CD4-positive, CD25-positive, alpha-beta regulatory T cell (primary cell): Measurements from ENCODE around the gene SLC8A1. TPM values are rescaled to one million over a fixed set of nuclear protein-coding genes. Genes with fewer than 3 reads are reported as not detected.

ENCODE experiments used
- ATAC-seq, 2 donors: fragments of 150-1000 bp; cut with Tn5 transposase; one replicate each; pipeline ENCODE4 v1.10.0; 2021; ENCODE audit warnings: low read depth in 2 of 2, moderate number of reproducible peaks in 2 of 2, moderate library complexity in 1 of 2
- DNase-seq, 3 donors: peaks; one replicate each; pipeline versions ENCODE4 v3.0.0 to v3.0.0-alpha.2; 2012 to 2022; ENCODE audit warnings: mixed read lengths in 1 of 3
- H3K27ac ChIP-seq: one replicate; pipeline ENCODE4 v1.7.0; 2013; ENCODE audit warnings: mild to moderate bottlenecking, low read length; ENCODE audit not compliant: insufficient read depth, poor library complexity, severe bottlenecking
- H3K27me3 ChIP-seq: one replicate; pipeline ENCODE4 v1.7.0; 2013; ENCODE audit warnings: low read length; ENCODE audit not compliant: control insufficient read depth, insufficient read depth
- H3K36me3 ChIP-seq: one replicate; pipeline ENCODE4 v1.7.0; 2013; ENCODE audit warnings: mild to moderate bottlenecking, low read length, moderate library complexity; ENCODE audit not compliant: control insufficient read depth, insufficient read depth
- H3K4me1 ChIP-seq: 2 replicates; pipeline ENCODE4 v1.7.0; 2013; ENCODE audit warnings: mild to moderate bottlenecking, low read length; ENCODE audit not compliant: insufficient read depth, control insufficient read depth, poor library complexity, severe bottlenecking
- H3K4me3 ChIP-seq: one replicate; pipeline ENCODE4 v1.7.0; 2013; ENCODE audit warnings: low read depth, mild to moderate bottlenecking, low read length, moderate library complexity
- H3K9me3 ChIP-seq, 2 experiments: 1 replicate in 1 of 2; 2 replicates in 1 of 2; pipeline ENCODE4 v1.7.0; 2013; ENCODE audit warnings: low read length in 2 of 2, mild to moderate bottlenecking in 1 of 2, moderate library complexity in 1 of 2; ENCODE audit not compliant: control insufficient read depth in 2 of 2
- H3K27ac Mint-ChIP-seq, 3 donors: one replicate each; pipeline ENCODE4 v1.8.0; 2020 to 2022; ENCODE audit warnings: mild to moderate bottlenecking in 3 of 3, mixed read lengths in 3 of 3, moderate library complexity in 2 of 3
- H3K27me3 Mint-ChIP-seq: one replicate; pipeline ENCODE4 v1.8.0; 2022; ENCODE audit warnings: mild to moderate bottlenecking, mixed read lengths
- H3K36me3 Mint-ChIP-seq: one replicate; pipeline ENCODE4 v1.8.0; 2020; ENCODE audit warnings: mixed read lengths
- H3K4me1 Mint-ChIP-seq, 4 donors: one replicate each; pipeline ENCODE4 v1.8.0; 2020 to 2022; ENCODE audit warnings: mixed read lengths in 4 of 4, mild to moderate bottlenecking in 1 of 4
- H3K4me3 Mint-ChIP-seq, 4 donors: one replicate each; pipeline ENCODE4 v1.8.0; 2020 to 2022; ENCODE audit warnings: mild to moderate bottlenecking in 4 of 4, mixed read lengths in 4 of 4, moderate library complexity in 3 of 4
- H3K9me3 Mint-ChIP-seq, 7 donors: one replicate each; pipeline ENCODE4 v1.8.0; 2020 to 2022; ENCODE audit warnings: mixed read lengths in 7 of 7, mild to moderate bottlenecking in 3 of 7, moderate library complexity in 2 of 7
- polyA plus RNA-seq, 4 donors: library from polyadenylated mRNA; unstranded; fragments of 300-500 nt; fragmentation: Illumina TruSeq; gene quantifications; one replicate each; pipeline ENCODE4 v1.2.3, GENCODE V29; 2021
- total RNA-seq: library from RNA; stranded (reverse); gene quantifications from one replicate; pipeline ENCODE4 v1.2.3, GENCODE V29; 2022

SLC8A1 gene
- total and polyA plus RNA-seq, 5 donors from 2014 or later, result 0.22 to 0.43 TPM; not detected in 3

DNA sequence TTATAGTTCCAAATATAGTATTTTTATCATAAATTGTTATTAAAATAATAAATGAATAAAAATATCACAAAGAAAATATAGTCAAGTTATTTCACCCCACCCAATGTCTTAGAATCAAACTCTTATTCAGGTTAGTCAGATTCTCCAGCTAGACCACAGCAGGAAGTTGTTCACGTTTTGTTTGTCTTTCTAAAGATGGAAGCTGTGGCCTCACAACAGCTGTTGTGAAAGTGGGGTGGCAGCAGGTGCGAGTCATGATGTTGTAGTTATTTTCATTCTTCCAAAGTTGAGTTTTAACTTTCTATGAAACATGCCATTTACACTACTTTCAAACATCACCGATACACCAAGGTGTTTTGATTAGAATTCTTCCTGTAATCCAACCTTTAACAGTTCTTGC, 272.9 kb downstream of the SLC8A1 start:
- no peaks in the 10 kb centered on the region for H3K4me1 Mint-ChIP-seq
- peaks cover 0 to 1% (median 0%) of the 10 kb centered on the region in 7 donors for H3K9me3 Mint-ChIP-seq
- Histone ChIP-seq H3K27ac (no peak overlapping the region), H3K4me3 (no peak overlapping the region), H3K36me3 (no peaks in the 10 kb centered on the region), H3K4me1 (no peaks in the 10 kb centered on the region), H3K9me3 (no peaks in the 10 kb centered on the region), H3K27me3 (no peaks in the 10 kb centered on the region)
- H3K4me3 Mint-ChIP-seq, result no peak overlapping the region
- H3K27me3 Mint-ChIP-seq, result no peaks in the 10 kb centered on the region
- ATAC-seq, result no peak
- H3K36me3 Mint-ChIP-seq, result no peaks in the 10 kb centered on the region
- DNase-seq, result peak in 1 of 3 donors; percentile 44
- H3K27ac Mint-ChIP-seq, result no peak overlapping the region

DNA sequence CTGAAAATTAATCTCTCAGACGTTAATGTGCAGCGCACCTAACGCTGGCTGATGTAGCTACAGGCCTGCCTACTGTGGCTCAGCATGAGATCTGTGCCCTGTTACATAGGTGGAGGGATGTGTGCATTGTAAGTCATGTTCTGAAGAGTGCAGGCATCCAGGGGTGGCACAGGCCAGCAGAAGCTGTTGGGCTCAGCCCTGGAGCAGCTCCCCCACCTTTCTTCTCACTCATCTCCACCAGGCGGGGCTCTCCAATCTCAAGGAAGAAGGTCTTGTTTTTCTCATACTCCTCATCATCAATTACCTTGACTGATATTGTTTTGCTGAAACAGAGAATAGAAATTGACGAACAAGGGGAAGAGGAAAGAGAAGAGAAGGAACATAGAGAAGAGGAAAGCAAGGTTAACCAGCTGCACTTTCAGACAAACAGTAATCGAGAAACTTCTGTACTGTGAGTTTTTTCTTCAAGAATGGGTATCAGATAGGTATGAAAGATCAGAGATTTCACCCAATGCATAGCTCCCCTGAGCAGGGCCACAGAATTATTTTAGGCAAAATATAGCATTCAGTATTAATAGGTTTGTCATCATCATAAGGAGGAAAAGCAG, 273.6 kb downstream of the SLC8A1 start:
- no peaks in the 10 kb centered on the region for H3K27me3 Mint-ChIP-seq
- no peak overlapping the region for H3K27ac Mint-ChIP-seq
- H3K4me1 ChIP-seq, result no peaks in the 10 kb centered on the region
- no peaks in the 10 kb centered on the region for H3K27me3 ChIP-seq
- no peak overlapping the region for H3K4me3 Mint-ChIP-seq
- H3K9me3 ChIP-seq, result no peaks in the 10 kb centered on the region
- H3K36me3 Mint-ChIP-seq, result no peaks in the 10 kb centered on the region
- ATAC-seq, result no peak
- no peaks in the 10 kb centered on the region for H3K36me3 ChIP-seq
- DNase-seq, result peak in 1 of 3 donors; percentile 7
- no peak overlapping the region for H3K4me3 ChIP-seq
- H3K9me3 Mint-ChIP-seq, result peaks cover 0 to 1% (median 0%) of the 10 kb centered on the region in 7 donors
- no peaks in the 10 kb centered on the region for H3K4me1 Mint-ChIP-seq
- H3K27ac ChIP-seq, result no peak overlapping the region

DNA sequence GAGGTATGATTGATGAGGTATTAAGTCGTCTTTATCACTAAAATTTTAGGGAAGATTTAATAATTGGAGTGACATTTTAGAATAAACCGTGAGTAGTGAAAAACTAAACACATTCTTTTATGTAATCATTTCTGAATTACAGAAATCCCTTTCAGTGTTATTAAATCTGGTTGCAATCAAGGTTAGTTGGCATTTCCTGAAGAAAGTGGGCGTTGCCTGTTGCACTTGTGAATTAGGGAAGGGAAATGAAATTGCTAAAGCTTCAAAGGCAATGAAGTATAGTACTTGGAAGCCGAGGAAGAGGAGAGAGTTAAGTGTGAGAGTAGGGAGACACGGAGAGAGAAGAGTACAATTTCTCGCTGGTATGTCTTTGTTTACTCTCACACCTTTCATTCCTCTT, 274.5 kb downstream of the SLC8A1 start:
- Histone ChIP-seq H3K9me3 (no peaks in the 10 kb centered on the region), H3K27me3 (no peaks in the 10 kb centered on the region), H3K27ac (no peak overlapping the region), H3K36me3 (no peaks in the 10 kb centered on the region), H3K4me3 (no peak overlapping the region), H3K4me1 (no peaks in the 10 kb centered on the region)
- Mint-ChIP-seq H3K4me1 (no peaks in the 10 kb centered on the region), H3K4me3 (no peak overlapping the region), H3K27ac (no peak overlapping the region), H3K27me3 (no peaks in the 10 kb centered on the region), H3K36me3 (no peaks in the 10 kb centered on the region), H3K9me3 (peaks cover 0 to 1% (median 0%) of the 10 kb centered on the region in 7 donors)
- DNase-seq (no peak), ATAC-seq (no peak)

DNA sequence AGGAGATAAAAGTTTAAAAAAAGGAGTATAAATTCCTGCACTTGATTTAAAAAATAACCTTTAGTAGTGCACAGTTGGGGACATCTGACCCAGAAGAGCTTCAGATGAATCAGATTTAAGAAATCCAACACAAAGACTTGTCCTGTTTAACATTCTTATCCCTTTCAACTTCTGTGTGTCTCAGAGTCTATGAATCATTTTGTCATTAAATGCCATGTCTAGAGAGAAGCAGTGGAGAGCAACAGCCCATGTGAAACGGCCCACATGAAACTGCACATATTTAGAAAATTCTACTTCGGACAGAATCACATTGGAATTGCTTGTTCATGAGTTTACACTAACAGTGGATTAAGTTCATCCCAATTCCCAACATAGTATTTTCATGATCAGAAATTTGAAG, 278.6 kb downstream of the SLC8A1 start:
- Mint-ChIP-seq H3K4me1 (no peaks in the 10 kb centered on the region), H3K36me3 (no peaks in the 10 kb centered on the region), H3K27ac (no peak overlapping the region), H3K4me3 (no peak overlapping the region), H3K9me3 (peaks cover 0 to 1% (median 0%) of the 10 kb centered on the region in 7 donors), H3K27me3 (no peaks in the 10 kb centered on the region)
- no peak overlapping the region for H3K27ac ChIP-seq
- H3K27me3 ChIP-seq, result no peaks in the 10 kb centered on the region
- H3K4me3 ChIP-seq, result no peak overlapping the region
- no peaks in the 10 kb centered on the region for H3K9me3 ChIP-seq
- H3K4me1 ChIP-seq, result no peaks in the 10 kb centered on the region
- no peak for ATAC-seq
- no peak for DNase-seq
- H3K36me3 ChIP-seq, result no peaks in the 10 kb centered on the region

DNA sequence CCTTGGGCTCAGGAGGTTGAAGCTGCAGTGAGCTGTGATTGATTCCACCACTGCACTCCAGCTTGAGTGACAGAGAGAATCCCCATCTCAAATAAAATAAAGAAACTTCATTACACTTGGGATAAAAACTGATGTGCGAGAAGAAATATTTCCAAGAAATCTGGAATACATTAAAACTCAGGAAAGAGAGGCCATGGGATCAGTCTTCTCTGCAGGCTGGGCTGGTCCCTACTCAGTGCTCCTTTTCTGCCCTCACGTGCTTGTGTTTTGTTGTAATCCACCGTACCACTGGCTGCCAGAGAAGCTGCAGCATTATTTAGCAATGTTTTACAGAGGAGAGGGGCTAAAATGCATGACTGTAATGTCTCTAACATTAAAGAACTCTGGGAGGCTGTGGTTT, 282.0 kb downstream of the SLC8A1 start:
- no peak for DNase-seq
- ATAC-seq, result no peak
- no peak overlapping the region for H3K4me3 ChIP-seq
- H3K36me3 Mint-ChIP-seq, result no peaks in the 10 kb centered on the region
- H3K27ac Mint-ChIP-seq, result no peak overlapping the region
- no peaks in the 10 kb centered on the region for H3K27me3 ChIP-seq
- peaks cover 0 to 1% (median 0%) of the 10 kb centered on the region in 7 donors for H3K9me3 Mint-ChIP-seq
- no peaks in the 10 kb centered on the region for H3K4me1 Mint-ChIP-seq
- H3K9me3 ChIP-seq, result no peaks in the 10 kb centered on the region
- no peak overlapping the region for H3K27ac ChIP-seq
- H3K4me1 ChIP-seq, result no peaks in the 10 kb centered on the region
- H3K4me3 Mint-ChIP-seq, result no peak overlapping the region
- no peaks in the 10 kb centered on the region for H3K36me3 ChIP-seq
- H3K27me3 Mint-ChIP-seq, result no peaks in the 10 kb centered on the region

DNA sequence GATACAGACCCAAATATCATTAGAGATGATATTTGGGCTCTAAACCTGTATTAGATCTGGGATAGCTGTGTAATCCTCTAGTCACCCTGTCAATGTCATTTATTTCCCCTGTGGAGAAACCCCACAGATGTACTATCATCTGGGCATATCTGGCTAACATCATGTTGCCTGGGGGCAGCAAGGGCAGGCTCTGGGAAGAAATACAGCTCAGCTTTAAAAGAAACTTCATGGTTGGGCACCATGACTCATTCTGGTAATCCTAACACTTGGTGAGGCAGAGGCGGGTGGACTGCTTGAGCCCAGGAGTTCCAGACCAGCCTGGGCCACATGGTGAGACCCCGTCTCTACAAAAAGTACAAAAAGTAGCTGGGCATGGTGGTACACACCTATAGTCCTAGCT, 282.5 kb downstream of the SLC8A1 start:
- Mint-ChIP-seq H3K4me3 (no peak overlapping the region), H3K4me1 (no peaks in the 10 kb centered on the region), H3K27me3 (no peaks in the 10 kb centered on the region), H3K27ac (no peak overlapping the region), H3K9me3 (peaks cover 0 to 1% (median 0%) of the 10 kb centered on the region in 7 donors), H3K36me3 (no peaks in the 10 kb centered on the region)
- DNase-seq (no peak), ATAC-seq (no peak)
- H3K9me3 ChIP-seq, result no peaks in the 10 kb centered on the region
- no peaks in the 10 kb centered on the region for H3K4me1 ChIP-seq
- H3K27me3 ChIP-seq, result no peaks in the 10 kb centered on the region
- no peaks in the 10 kb centered on the region for H3K36me3 ChIP-seq
- H3K4me3 ChIP-seq, result no peak overlapping the region
- no peak overlapping the region for H3K27ac ChIP-seq

DNA sequence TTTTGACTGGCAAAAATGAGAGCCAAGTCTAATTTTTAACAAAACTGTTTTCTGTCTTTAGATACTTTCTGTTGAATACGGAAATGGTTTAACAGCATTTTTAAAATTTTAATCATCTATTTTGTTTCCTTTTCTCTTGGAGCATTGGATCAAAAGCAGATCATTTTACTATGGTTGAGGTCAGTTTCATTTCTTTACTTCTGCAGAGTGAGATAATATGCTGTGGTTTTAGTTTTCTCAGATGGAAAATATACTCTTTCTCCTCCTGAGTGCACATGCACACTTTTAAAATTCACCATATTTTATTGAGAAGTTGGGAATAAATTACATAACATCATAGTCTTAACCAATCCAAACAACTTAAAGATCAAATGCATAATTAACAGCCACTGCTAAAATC, 283.3 kb downstream of the SLC8A1 start:
- Mint-ChIP-seq H3K36me3 (no peaks in the 10 kb centered on the region), H3K27me3 (no peaks in the 10 kb centered on the region), H3K9me3 (peaks cover 0 to 1% (median 0%) of the 10 kb centered on the region in 7 donors), H3K4me3 (no peak overlapping the region), H3K27ac (no peak overlapping the region), H3K4me1 (no peaks in the 10 kb centered on the region)
- Histone ChIP-seq H3K27me3 (no peaks in the 10 kb centered on the region), H3K9me3 (no peaks in the 10 kb centered on the region), H3K4me3 (no peak overlapping the region), H3K4me1 (no peaks in the 10 kb centered on the region), H3K36me3 (no peaks in the 10 kb centered on the region), H3K27ac (no peak overlapping the region)
- ATAC-seq, result no peak
- DNase-seq, result no peak

DNA sequence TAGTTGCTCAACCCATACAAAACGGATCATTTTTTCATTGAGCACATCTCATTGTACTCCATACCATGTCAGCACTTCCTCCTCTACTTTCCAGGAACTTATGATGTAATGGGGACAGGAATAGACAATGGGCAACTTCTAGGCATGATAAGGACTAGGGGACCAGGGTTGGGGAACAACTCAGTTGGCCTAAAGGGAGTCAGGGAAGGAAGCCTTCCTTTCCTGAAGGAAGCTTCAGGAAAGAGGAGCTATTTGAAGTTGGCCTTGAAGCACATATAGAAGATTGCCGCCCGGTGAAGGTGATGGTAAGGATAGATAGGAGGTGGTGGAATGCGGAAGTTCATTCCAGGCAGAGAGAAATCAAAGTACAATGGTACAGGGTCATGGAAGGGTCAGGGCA, 283.9 kb downstream of the SLC8A1 start:
- H3K36me3 ChIP-seq, result no peaks in the 10 kb centered on the region
- H3K4me1 ChIP-seq, result no peaks in the 10 kb centered on the region
- Mint-ChIP-seq H3K27ac (no peak overlapping the region), H3K4me1 (no peaks in the 10 kb centered on the region), H3K27me3 (no peaks in the 10 kb centered on the region), H3K9me3 (peaks cover 0 to 1% (median 0%) of the 10 kb centered on the region in 7 donors), H3K36me3 (no peaks in the 10 kb centered on the region), H3K4me3 (no peak overlapping the region)
- ATAC-seq, result no peak
- no peak overlapping the region for H3K4me3 ChIP-seq
- DNase-seq, result no peak
- H3K9me3 ChIP-seq, result no peaks in the 10 kb centered on the region
- no peaks in the 10 kb centered on the region for H3K27me3 ChIP-seq
- H3K27ac ChIP-seq, result no peak overlapping the region
